ENCODE measurements around the gene OR8B12.

OR8B12 gene

GRCh38 chr11:124543554-124543953, at the start of gene OR8B12:
Gene OR8B12, minus strand, starts transcription at chr11:124543654. Its CDS starts 0 bp downstream, at chr11:124543654.
- no peak for DNase-seq (ENCODE audit: low read depth)

GRCh38 chr11:124592627-124593026, 49.2 kb upstream of the OR8B12 start:
- DNase-seq (ENCODE audit: low read depth), result no peak

- no peak for DNase-seq (ENCODE audit: low read depth)
Observed at GRCh38 chr11:124591430-124591829, 48.0 kb upstream of the OR8B12 start.

- DNase-seq (ENCODE audit: low read depth), result no peak
Observed at GRCh38 chr11:124586238-124586860, 42.9 kb upstream of the OR8B12 start.

GRCh38 chr11:124584681-124585372, 41.4 kb upstream of the OR8B12 start:
- no peak for DNase-seq (ENCODE audit: low read depth)

GRCh38 chr11:124583781-124584180, 40.3 kb upstream of the OR8B12 start:
- DNase-seq (ENCODE audit: low read depth), result no peak

GRCh38 chr11:124582565-124582964, 39.1 kb upstream of the OR8B12 start:
- no peak for DNase-seq (ENCODE audit: low read depth)

GRCh38 chr11:124581817-124582216, 38.4 kb upstream of the OR8B12 start:
- DNase-seq (ENCODE audit: low read depth), result no peak

- no peak for DNase-seq (ENCODE audit: low read depth)
Observed at GRCh38 chr11:124578761-124579160, 35.3 kb upstream of the OR8B12 start.

- no peak for DNase-seq (ENCODE audit: low read depth)
Observed at GRCh38 chr11:124577716-124578427, 34.4 kb upstream of the OR8B12 start.

- DNase-seq (ENCODE audit: low read depth), result no peak
Observed at GRCh38 chr11:124570160-124570559, 26.7 kb upstream of the OR8B12 start.

- no peak for DNase-seq (ENCODE audit: low read depth)
Observed at GRCh38 chr11:124569697-124570096, 26.2 kb upstream of the OR8B12 start, which contains the start of gene OR8A1. Gene OR8A1, plus strand, starts transcription at chr11:124569997. Its CDS starts 123 bp downstream, at chr11:124570120.

- DNase-seq (ENCODE audit: low read depth), result no peak
Observed at GRCh38 chr11:124556828-124557227, 13.4 kb upstream of the OR8B12 start.

GRCh38 chr11:124551987-124552386, 8.5 kb upstream of the OR8B12 start:
- DNase-seq (ENCODE audit: low read depth), result no peak

GRCh38 chr11:124551189-124551588, 7.7 kb upstream of the OR8B12 start:
- no peak for DNase-seq (ENCODE audit: low read depth)

- DNase-seq (ENCODE audit: low read depth), result no peak
Observed at GRCh38 chr11:124543145-124543544, 309 bp downstream of the OR8B12 start.

GRCh38 chr11:124541204-124541603, 2.2 kb downstream of the OR8B12 start:
- DNase-seq (ENCODE audit: low read depth), result no peak

GRCh38 chr11:124538019-124538418, 5.4 kb downstream of the OR8B12 start:
- DNase-seq (ENCODE audit: low read depth), result no peak

- no peak for DNase-seq (ENCODE audit: low read depth)
Observed at GRCh38 chr11:124536520-124536919, 6.9 kb downstream of the OR8B12 start.

- no peak for DNase-seq (ENCODE audit: low read depth)
Observed at GRCh38 chr11:124535552-124536232, 7.8 kb downstream of the OR8B12 start.

- DNase-seq (ENCODE audit: low read depth), result no peak
Observed at GRCh38 chr11:124534051-124534450, 9.4 kb downstream of the OR8B12 start.

- DNase-seq (ENCODE audit: low read depth), result no peak
Observed at GRCh38 chr11:124533626-124534025, 9.8 kb downstream of the OR8B12 start.

- no peak for DNase-seq (ENCODE audit: low read depth)
Observed at GRCh38 chr11:124520550-124520854, 23.0 kb downstream of the OR8B12 start.

Measured in stimulated activated CD8-positive, alpha-beta memory T cell treated with anti-CD3 and anti-CD28 coated beads, Interleukin-15, amount 100 ng/mL, for 24 hours (primary cell).